Medulla oblongata (tissue), 1 donor: Measurements from ENCODE around the gene FSCN2.
A peak's percentile ranks its signal among the peaks of the same experiment; 100 is the strongest.

Experiments
- DNase-seq: peaks from one replicate; pipeline ENCODE4 v3.0.0-alpha.2; 2015; ENCODE audit errors: extremely low spot score

The FSCN2 gene

DNA sequence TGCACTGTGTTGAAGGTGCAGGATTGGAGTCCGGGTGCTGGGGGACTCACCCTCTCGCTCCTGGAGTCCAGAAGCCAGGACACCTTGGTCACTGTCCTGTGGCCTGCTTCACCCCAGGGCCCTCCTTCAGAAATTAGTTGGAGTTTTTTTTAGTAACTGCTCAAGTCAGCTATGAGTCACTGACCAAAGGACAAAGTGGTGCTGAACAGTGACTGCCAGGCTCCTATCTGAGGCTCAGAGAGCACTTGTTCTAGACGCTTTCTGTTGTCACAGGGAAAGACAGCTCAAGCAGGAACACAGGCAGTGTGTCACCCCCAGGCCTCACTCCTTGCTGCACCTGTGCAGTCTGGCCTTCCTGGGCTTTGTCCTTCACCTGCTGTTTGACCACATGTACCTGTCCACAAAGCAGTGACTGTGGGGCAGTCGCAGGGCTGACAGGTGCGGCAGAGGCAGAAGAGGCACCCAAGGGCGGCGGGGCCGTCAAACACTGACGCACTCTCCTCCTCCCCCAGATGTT is 28.1 kb downstream of the FSCN2 start:
- no peak for DNase-seq

DNA sequence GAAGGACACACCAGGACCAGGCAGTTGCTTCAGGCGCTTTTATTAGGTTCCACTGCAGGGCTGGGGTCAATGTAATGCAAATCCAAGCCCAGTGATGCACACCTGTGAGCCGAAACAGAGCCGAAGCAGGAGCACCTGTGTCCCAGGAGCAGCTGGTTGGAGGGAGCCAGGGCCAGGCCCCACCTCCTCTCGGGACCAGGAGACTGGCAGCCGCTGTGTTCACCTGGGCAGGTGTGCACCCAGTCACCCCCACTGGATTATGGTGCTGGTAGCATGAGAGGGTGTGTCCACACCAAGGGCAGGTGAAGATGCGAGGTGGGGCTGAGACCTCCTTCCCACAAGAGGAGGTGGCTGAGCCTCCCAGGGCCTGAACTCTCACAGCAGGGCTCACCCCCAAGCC is 28.7 kb downstream of the FSCN2 start:
- no peak for DNase-seq

DNA sequence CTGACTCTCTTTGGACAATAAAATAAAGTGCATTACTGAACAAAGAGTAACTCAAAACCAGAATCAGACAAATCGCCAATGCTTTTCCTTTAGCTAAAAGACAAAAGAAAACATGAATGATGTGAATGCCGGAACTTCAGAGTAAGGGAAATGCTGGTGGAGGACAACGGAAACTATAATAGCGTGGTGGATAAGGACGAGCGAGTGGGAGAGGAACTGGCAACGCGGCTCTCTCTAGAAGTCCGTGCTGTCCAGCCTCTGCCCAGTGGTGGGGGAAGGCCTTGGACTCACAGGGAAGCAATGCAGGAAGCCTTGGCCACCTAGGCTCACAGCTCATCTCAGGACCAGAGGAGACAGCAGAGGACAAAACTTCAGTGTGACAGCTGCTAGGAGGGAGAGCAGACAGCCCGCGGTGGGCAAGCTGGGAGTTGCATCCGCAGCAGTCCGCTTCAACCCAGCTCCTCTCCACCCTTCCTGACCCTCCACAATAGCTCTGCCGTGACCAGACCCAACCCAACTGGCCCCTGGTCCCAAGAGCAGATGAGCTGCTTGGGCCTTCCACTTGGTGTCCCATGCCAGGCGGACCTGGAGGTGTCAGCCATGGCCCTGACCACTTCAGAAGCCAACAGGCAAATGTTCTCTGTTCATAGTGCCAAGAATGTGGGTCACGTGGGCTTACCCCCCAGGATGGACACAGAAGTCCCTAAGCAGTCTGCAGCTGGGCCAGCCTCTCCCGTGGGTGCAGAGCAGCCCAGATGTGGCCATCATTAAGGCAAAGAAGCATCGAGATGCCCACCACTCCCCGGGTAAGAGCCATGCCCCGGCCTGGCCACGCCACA is 29.3 kb downstream of the FSCN2 start:
- DNase-seq = no peak

DNA sequence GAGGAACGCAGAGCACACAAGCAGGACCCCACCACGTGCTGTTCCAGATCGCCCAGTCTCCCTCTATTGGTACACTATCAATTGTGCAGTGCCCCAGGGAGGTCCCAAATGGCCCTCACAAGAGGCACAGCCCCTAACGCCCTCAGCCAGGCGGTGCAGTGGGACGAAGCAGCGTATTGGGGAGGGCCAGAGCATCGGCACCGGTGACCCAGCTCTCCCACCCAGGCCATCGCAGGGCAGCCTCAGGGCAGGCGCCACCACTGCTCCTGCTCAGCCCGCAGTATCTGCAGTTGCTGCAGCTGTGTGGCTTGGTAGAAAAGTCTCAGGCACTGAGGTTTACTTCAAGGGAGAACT is 29.9 kb downstream of the FSCN2 start:
- no peak for DNase-seq

DNA sequence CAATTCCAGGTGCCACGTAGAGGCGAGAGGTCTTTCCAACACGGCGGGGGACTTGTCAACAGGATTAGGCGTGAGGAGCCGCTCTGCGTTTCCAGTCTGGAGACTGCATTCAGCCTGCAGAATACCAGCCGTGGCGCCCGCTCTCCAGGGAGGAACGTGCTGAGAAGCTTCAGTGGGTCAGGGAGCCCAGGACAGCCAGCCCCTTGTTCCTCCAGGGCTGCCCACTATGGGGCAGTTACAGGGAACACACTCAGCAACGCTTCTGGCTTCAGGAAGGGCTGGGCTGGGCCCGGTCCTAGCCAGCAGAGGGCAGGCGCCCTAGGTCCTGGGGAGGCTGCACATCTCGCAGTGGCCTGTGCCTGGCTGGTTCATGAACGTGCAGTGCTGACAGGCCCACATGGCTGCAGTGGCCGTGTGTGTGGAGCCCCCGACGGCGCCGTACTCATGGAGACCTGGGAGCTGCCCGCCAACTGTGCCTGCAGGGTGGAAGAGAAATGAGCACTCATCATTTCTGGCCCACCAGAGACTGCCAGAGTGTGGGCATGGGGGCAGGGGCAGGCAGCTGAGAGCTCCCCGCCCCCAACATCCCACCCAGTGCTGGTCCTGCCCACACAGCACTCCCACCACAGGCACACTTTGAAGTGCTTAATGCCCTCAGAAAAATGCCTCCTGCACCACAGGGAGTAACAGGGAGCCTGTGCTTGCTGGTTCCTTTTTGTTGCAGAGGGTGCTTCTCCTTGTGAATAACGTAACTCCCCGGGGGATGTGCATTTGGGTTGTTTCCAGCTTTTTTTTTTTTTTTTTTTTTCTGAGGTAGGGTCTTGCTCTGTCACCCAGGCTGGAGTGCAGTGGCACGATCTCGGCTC is 31.0 kb downstream of the FSCN2 start:
- no peak for DNase-seq

DNA sequence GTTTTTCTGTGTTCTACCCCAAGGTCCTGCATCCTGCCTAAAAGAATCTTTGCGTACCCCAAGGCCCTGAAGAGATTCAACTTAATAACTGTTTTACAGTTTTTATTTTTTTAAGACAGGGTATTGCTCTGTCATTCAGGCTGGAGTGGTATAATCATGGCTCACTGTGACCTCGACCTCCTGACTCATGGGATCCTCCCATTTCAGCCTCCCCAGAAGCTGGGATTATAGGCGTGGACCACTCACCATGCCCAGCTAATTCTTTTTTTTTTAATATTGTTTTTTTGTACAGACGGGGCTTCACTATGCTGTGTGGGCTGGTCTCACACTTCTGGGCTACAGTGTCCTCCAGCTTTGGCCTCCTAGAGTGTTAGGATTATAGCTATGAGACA is 33.3 kb downstream of the FSCN2 start:
- no peak for DNase-seq

DNA sequence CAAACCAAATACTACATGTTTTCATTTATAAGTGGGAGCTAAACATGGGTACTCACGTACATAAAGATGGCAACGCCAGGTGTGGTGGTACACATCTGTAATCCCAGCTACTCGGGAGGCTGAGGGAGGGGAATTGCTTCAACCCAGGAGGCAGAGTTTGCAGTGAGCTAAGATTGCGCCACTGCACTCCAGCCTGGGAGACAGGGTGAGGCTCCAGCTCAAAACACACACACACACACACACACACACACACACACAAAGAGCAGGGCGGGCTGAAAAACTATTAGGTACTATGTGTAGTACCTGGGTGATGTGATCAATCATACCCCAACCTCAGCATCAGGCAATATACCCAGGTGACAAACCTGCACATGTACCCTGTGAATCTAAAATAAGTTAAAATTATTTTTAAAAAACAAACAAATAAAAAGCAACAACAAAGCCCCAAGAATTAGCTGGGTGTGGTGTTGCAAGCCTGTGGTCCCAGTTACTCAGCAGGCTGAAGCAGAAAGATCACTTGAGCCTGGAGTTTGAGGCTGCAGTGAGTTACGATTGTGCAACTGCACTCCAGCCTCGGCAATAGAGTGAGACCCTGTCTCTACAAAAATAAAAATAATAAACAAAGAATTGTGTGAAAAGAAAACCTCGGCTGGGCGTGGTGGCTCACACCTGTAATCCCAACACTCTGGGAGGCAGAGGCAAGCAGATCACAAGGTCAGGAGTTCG is 35.8 kb downstream of the FSCN2 start:
- DNase-seq = no peak

DNA sequence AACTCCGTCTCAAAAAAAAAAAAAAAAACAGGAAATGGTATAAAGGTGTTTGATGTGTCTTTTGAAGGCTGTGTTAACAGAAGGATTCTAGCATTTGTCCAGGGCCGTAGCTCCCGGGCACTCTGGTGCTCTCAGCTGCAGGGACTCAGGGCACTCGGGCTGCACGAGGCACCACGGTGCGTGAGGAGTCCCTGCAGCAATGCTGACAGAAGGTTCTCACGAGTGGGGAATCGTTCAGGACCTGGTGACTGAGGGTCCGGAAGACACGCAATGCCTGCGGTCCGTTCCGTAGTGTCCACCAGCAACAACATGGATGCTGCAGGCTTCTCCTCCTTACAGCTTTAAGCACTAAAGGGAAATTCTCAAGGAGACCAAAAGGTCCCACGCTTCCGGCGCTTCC is 36.6 kb downstream of the FSCN2 start:
- DNase-seq = no peak

DNA sequence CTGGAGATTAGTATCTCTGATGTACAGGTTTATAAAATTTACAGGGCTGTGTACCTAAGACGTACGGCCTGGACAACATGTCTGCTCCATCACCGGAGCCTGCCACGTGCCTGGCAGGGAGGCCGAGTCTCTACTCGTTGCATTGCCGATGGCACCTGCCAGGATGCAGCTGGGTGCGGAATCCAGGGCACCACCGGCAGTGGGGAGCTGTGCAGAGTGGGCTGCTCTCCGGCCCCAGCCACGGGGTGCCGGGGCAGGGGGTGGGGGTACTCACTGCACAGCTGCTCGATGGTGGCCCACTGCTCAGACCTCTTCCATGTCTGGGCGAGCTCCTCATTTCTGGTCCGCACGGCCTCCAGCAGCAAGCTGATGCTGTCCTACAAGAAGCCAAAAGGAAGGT is 37.1 kb downstream of the FSCN2 start:
- no peak for DNase-seq

DNA sequence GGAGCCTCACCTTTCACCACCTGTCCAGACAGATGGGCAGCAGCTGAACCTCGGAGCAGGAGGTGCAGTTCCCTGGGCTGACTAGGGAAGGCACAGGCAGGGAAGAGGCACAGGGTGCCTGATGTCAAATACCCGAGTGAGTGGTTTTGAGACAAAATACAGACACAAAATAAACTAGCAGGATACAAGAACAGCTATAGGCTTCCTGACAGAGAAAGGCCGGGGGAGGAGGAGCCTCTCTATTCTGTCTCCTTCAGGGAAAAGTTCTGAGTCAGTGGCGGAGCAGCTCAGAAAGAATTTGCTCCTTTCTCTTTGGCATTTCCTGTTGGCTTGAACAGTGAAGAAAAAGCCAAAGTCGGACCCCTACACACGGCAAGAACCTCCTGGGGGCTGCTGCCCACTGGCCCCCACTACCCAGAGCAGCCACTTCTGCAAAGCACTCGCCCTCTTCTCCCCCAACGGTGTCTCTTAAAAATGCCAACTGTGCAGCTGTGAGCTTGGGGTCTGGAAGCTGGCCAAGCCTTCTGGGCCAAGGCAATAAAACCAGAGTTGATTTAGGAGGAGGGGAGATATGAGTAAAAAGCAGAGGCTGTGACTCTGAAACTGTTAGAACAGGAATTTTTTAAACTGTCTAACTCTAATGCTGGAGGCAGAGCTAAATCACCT is 38.4 kb downstream of the FSCN2 start:
- peak; percentile 66 for DNase-seq

DNA sequence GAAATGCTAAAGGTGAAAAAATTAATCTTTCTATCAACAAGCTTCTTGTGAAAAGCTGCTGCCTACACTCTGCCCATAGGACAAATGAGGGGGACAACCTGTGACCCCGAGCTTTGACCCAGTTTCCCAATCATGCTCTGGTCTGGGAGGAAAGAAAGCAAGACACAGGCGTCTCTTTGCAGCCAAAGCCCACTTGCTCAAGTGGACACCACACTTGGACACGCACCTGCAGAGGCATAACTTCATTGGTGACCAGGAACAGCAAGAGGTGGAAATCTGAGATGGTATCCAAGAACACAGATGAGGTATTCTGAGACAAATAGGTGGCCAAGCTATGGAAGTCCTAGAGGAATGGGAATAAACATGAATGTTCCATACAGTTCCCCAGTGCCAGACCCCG is 39.0 kb downstream of the FSCN2 start:
- no peak for DNase-seq

DNA sequence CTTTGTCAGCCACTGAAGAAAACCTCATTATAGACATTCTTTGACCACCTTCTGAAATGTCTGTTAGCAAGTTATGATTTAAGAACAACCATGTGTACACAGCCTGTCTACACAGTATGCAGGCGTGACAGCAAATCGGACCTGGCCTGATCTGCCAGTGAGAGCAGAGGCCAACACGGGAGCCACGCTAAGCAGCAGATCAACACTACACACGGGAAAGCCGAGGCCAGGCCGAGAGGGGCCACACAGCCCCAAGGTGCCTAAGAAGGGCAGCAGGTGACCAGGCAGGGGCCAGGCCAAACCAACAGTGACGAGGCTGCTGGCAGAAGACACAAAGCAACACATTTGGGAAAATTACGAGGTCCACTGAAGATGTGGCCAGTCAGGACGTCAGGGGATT is 40.2 kb downstream of the FSCN2 start:
- DNase-seq = no peak

DNA sequence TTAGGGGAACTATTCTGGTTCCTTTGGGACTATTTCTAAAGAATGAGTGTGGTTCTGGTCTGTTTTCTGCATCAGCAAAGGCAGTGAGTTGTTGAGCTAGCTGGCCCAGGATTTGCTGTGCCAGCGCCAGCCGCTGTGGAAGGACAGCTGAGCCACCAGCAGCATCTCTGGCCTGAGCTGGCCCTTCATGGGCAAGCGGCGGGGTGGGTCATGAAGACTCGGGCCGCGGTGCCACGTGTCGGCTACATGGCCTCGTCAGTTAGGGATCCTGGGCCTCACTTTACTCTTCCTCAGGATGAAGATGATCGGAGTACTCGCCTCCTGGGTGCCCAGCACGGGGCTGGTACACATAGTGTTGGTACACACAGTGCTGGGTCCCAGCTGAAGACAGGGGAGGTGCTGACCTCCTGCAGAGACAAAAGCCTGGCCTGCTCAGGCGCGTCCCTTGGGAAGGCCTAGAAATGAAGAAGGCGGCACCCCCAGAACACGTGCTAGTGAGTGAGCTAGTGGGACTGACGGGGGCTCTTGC is 41.9 kb downstream of the FSCN2 start:
- DNase-seq = no peak

DNA sequence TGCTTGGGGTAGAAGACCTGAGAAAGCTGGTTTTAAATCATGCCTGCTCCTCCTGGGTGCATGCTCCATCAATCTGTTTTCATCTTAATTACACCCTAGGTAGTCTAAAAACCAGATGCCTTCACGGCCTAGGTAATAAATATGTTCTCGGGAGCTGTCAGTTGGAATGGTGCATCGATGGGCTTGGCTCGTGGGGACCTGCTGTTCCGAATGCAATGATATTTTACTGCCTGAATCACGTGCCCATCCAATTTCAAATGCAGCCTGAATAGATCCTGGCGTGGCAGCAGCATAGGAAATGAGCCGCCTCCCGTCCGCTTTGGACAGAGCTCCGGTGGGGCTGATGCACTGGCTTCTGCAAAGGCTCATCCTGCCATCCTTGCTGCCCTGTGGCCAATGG is 42.8 kb downstream of the FSCN2 start:
- no peak for DNase-seq

DNA sequence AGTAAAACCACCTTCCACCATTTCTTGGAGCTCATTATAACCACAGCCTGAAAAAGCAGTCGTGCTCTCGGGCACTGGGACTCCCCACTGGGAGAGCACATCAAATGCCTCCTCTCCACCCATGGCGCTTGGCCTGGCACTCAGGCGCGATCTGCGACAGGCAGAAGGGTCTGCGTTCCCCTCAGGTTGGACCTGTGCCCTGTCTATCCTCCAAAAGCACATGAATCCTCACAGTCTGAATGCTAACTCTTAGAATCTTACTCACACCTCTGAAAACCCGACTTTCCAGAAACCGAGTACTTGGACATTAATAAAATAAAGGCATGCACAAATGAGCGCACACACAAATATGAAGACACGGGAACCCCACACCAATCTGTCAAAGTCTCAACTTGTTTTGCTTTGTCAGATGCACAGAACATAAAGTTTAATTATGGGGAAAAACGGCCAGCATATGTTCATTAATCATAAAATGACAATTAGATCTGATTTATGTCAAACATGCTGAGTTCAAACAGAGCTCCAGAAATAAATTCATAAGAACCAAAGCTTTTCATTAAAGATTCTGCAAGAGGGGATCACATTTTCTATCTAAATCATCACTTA is 44.5 kb downstream of the FSCN2 start:
- no peak for DNase-seq

DNA sequence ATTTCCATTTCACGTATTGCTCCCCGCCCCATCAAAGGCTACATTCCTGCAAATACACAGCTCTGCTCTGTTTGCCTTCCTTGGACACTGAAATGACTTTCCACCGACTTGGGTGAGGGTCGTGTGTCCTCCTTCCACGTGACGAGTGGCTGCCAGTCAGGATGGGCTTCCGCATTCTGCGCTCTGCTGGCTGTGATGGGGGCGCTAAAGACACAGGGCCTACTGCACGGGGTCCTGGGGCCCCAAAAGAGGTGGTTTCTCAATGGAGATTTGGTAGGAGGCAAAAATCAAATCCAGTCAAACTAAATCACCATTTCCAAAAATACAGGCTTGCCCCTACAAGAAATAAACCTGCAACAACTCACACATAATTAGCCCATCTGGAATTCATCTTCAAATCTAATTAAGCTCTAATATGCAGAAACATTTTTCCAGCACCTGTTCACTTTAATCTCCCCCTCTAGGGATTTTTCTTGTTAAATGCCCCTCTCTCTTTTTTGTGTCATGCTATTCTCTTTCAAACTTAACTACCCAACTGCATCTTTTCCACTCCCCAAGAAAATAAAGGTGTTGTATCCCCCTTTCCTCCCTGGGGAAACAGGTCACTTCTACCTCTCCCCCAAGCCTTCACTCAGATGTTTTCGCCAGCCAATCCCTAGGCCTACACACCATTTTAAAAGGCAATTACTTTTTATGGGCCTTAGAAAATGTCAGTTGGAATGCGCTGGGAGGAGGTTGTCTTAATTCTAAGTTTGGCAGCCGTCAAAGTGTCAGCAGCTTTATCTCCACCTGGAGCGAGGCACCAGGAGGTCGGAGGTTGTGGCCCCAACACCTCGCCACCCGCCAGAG is 45.8 kb downstream of the FSCN2 start:
- no peak for DNase-seq

DNA sequence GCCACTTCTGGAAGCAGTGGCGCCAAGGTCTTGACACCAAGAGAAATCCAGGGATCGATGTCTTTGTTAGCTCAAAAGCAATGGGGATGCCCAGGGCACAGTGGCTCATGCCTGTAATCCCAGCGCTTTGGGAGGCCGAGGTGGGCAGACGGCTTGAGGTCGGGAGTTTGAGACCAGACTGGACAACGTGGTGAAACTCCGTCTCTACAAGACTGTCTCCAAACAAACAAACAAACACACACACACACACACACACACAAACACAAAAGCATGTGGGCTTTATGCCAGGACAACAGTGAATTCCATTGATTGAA is 46.4 kb downstream of the FSCN2 start:
- no peak for DNase-seq

DNA sequence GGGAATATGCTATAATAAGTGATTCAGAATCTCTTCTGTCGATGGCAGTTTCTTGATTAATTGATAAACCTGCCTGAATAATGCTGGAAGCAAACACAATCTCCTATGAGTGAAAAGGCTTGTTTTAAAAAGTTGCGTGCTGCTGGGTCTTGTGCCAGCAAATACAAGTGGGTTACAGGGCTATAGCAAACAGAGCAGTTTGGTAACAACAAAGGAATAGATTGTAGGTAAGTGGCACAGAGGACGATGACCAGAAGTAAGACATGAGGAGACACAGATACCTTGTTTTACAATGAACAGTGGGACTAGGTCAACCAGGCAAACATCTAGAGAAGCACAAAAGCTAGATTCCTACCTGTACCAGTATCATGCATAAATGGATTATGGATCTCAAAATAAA is 47.7 kb downstream of the FSCN2 start:
- no peak for DNase-seq

DNA sequence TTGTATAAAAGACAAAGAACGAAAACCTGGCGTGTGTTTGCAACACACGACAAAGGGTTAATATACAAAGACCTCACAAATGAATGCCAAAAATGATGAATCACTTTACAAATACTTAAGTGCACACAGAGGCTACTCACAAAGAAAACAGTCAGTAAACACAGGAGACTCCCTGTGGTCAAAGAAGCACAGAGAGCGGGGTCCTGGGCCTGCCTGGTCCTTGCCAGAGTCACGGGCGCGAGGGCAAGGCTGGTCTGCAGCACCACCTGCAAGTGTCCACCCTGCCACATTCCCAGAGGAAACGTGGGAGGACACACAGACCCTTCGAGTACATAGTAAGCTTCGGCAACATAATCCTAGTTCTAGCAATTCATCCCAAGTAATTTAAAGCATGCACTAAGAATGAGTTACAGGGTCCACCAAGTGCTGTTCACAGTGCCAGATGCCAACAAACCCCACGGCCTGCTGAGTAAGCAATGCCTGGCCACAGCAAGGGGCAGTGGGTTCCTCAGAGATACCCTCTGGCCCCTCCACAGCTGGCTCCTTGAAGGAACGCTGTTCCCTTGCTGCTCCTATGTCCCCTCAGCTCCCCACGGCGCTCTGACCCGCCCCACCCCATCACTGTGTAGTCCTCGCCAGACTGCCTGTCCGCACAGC is 48.6 kb downstream of the FSCN2 start:
- DNase-seq = no peak
